ENCODE measurements around the gene TUBA4A.

GRCh38 chr2:219296631-219297391 lies 43.1 kb upstream of the TUBA4A start:
- TF ChIP-seq CTCF (conservative IDR thresholded peaks at IDR 0.05; ENCODE audit: low read length) (no peak), EZH2phosphoT487 (IDR thresholded peaks at IDR 0.05; ENCODE audit: borderline replicate concordance, low read depth, low read length) (no peak)

All from OCI-LY7 (cell line).